Liver (tissue), 3 donors: Measurements from ENCODE around the gene ATG10.

Experiments
- ATF3 ChIP-seq: IDR thresholded peaks from 2 replicates; pipeline ENCODE4 v1.6.1; 2016; ENCODE audit warnings: antibody characterized with exemption
- CTCF ChIP-seq: fragments of 150-350 bp; IDR thresholded peaks from 2 replicates; pipeline ENCODE4 v1.5.1; 2017; ENCODE audit warnings: improper control_type of control experiment, low read depth, low read length; ENCODE audit not compliant: missing input control
- GABPA ChIP-seq, 2 donors: IDR thresholded peaks in 1 of 2; conservative IDR thresholded peaks in 1 of 2; 2 replicates each; pipeline ENCODE4 v1.6.1; 2016; ENCODE audit warnings: antibody characterized with exemption in 2 of 2, mild to moderate bottlenecking in 1 of 2, moderate library complexity in 1 of 2
- RAD21 ChIP-seq, 2 donors: IDR thresholded peaks; 2 replicates each; pipeline ENCODE4 v1.6.1; 2016; ENCODE audit warnings: antibody characterized with exemption in 2 of 2, mild to moderate bottlenecking in 2 of 2
- REST ChIP-seq: IDR thresholded peaks from 2 replicates; pipeline ENCODE4 v1.6.1; 2016; ENCODE audit warnings: antibody characterized with exemption, mild to moderate bottlenecking
- RXRA ChIP-seq, 2 donors: IDR thresholded peaks; 2 replicates each; pipeline ENCODE4 v1.6.1; 2017 to 2018; ENCODE audit warnings: antibody characterized with exemption in 2 of 2, mild to moderate bottlenecking in 1 of 2
- YY1 ChIP-seq: IDR thresholded peaks from 2 replicates; pipeline ENCODE4 v1.6.1; 2016; ENCODE audit warnings: antibody characterized with exemption, mild to moderate bottlenecking
- donor health status: healthy.
- donor health status: healthy.

- TF ChIP-seq CTCF (no peak), RXRA (IDR thresholded peaks at IDR 0.05) (no peak), GABPA (IDR thresholded peaks at IDR 0.05 in 1 of 2, conservative IDR thresholded peaks at IDR 0.05 in 1 of 2) (no peak), YY1 (no peak), REST (no peak), ATF3 (no peak), RAD21 (IDR thresholded peaks at IDR 0.05) (no peak)
These were observed 165.4 kb downstream of the ATG10 start for GRCh38 chr5:82137205-82137604.
